Heart left ventricle (tissue), 16 donors: Measurements from ENCODE around the gene RNF215. TPM values are rescaled to one million over a fixed set of nuclear protein-coding genes. Genes with fewer than 3 reads are reported as not detected.

Experiments
- ATAC-seq, 4 donors: fragments of 200-7000 bp; cut with Tn5 transposase; one replicate each; pipeline ENCODE4 v1.9.1; 2020 to 2022; ENCODE audit warnings: moderate library complexity in 4 of 4, mild to moderate bottlenecking in 3 of 4, moderate number of reproducible peaks in 1 of 4
- DNase-seq, 5 donors: peaks; one replicate each; pipeline ENCODE4 v3.0.0-alpha.2; 2020
- H3K27ac ChIP-seq, 12 donors: fragments of 200-600 bp; sonication (generic) in 4 of 12; one replicate each; pipeline versions ENCODE4 v1.5.0 to v1.8.0; 2016 to 2022; ENCODE audit warnings: mild to moderate bottlenecking in 2 of 12
- H3K27me3 ChIP-seq, 9 donors: fragments of 200-600 bp; sonication (generic) in 2 of 9; one replicate each; pipeline versions ENCODE4 v1.5.1 to v1.8.0; 2016 to 2022; ENCODE audit warnings: mild to moderate bottlenecking in 3 of 9
- H3K36me3 ChIP-seq, 9 donors: fragments of 200-600 bp; sonication (generic) in 2 of 9; one replicate each; pipeline versions ENCODE4 v1.5.0 to v1.8.0; 2018 to 2022; ENCODE audit warnings: mild to moderate bottlenecking in 2 of 9
- H3K4me1 ChIP-seq, 12 donors: fragments of 200-600 bp; sonication (generic) in 4 of 12; one replicate each; pipeline versions ENCODE4 v1.5.0 to v1.8.0; 2016 to 2022; ENCODE audit warnings: mild to moderate bottlenecking in 3 of 12
- H3K4me3 ChIP-seq, 12 donors: fragments of 200-600 bp; sonication (generic) in 4 of 12; one replicate each; pipeline versions ENCODE4 v1.5.0 to v1.8.0; 2017 to 2022; ENCODE audit warnings: mild to moderate bottlenecking in 9 of 12, moderate library complexity in 4 of 12
- H3K9me3 ChIP-seq, 12 donors: fragments of 200-600 bp; sonication (generic) in 4 of 12; one replicate each; pipeline versions ENCODE4 v1.5.0 to v1.8.0; 2016 to 2022; ENCODE audit warnings: mild to moderate bottlenecking in 1 of 12
- POLR2A ChIP-seq, 2 donors: fragments of 450-650 bp; IDR thresholded peaks; one replicate each; pipeline ENCODE4 v1.6.1; 2017; ENCODE audit warnings: antibody characterized with exemption in 2 of 2, mild to moderate bottlenecking in 2 of 2, moderate library complexity in 2 of 2
- WGBS, 4 donors: extraction: QIAGEN DNeasy Blood & Tissue Kit in 2 of 4; methylation state at CpG; one replicate each; pipeline versions ENCODE4 v1.1.5 to v1.1.7; 2013 to 2018; 5-methylcytosine and 5-hydroxymethylcytosine counted together
- intact Hi-C, 10 donors: fragments of 100-400 bp; cut with DNase I; formaldehyde crosslinking; loops; one replicate each; pipeline versions ENCODE4 v1.11.1 to v1.14.2; 2022
- polyA plus RNA-seq, 2 donors: library from polyadenylated mRNA; stranded (reverse); fragments of 200-250 nt; gene quantifications; one replicate each; pipeline ENCODE4 v1.2.3, GENCODE V29; 2013
- total RNA-seq, 9 donors: library from RNA; depleted of rRNA in 2 of 9; stranded (reverse); fragments of >200 nt in 2 of 9; fragmentation: NEBNext Ultra II Directional in 3 of 9; extraction: Animal tissue kit (Norgen Biotek cat#: 25700) in 3 of 9; gene quantifications; one replicate each; pipeline versions ENCODE4 v1.1.0 to v1.2.4, GENCODE V29; 2016 to 2023
- TF ChIP-seq, protein P1 (sequence below), 12 donors: fragments of 200-600 bp; sonication (generic) in 4 of 12; IDR thresholded peaks; one replicate each; pipeline versions ENCODE4 v1.5.0 to v1.8.0; 2018 to 2022; ENCODE audit warnings: antibody characterized with exemption in 12 of 12, mild to moderate bottlenecking in 5 of 12
- donor health status: ischemic (EF 13 %, LVEDD 7.1; RV severe dilation, severe dysfunction).
- donor health status: healthy with polysubstance abuse.
- donor health status: DM: no; HTN: yes; CAD: no.
- donor health status: DM: no; HTN: no; CAD: no.
- donor health status: ischemic (EF 25% LVEDD 6.9; RV normal size, moderate dysfunction).
- donor health status: ischemic (EF 25% LVEDD 5.7; RV mildly dilated, moderate dysfunction).
- donor health status: healthy.
- donor health status: DM: yes; HTN: yes; CAD: no.
- donor health status: ischemic (EF 35%, LVEDD 5.7; RV mildly dilated, moderate dysfunction).
- donor health status: nonischemic (EF 11% LVEDD 7.7; RV severe dilation, severe dysfunction).
- donor health status: DM: yes; HTN: yes; CAD: no.
- donor health status: PGD.
- donor health status: ischemic (EF 29% LVEDD 5.4; RV normal size, mild dysfunction).
- donor health status: nonischemic (EF 23%, LVEDD 6.1; RV moderate dilation, normal function).

Gene RNF215
- total and polyA plus RNA-seq, 11 donors, result 3.3 to 12.2 (median 6.7) TPM

GRCh38 chr22:30347255-30347892 is 39.8 kb downstream of the RNF215 start:
- Histone ChIP-seq H3K4me1 (peaks cover 0 to 18% (median 3%) of the 10 kb centered on the region in 12 donors), H3K36me3 (peaks cover 3 to 100% (median 98%) of the 10 kb centered on the region in 9 donors), H3K4me3 (no peak overlapping the region), H3K27ac (no peak overlapping the region), H3K27me3 (no peaks in the 10 kb centered on the region), H3K9me3 (no peaks in the 10 kb centered on the region)
- intact Hi-C loops, result no loop called here
- no peak for DNase-seq
- TF ChIP-seq, protein P1, sequence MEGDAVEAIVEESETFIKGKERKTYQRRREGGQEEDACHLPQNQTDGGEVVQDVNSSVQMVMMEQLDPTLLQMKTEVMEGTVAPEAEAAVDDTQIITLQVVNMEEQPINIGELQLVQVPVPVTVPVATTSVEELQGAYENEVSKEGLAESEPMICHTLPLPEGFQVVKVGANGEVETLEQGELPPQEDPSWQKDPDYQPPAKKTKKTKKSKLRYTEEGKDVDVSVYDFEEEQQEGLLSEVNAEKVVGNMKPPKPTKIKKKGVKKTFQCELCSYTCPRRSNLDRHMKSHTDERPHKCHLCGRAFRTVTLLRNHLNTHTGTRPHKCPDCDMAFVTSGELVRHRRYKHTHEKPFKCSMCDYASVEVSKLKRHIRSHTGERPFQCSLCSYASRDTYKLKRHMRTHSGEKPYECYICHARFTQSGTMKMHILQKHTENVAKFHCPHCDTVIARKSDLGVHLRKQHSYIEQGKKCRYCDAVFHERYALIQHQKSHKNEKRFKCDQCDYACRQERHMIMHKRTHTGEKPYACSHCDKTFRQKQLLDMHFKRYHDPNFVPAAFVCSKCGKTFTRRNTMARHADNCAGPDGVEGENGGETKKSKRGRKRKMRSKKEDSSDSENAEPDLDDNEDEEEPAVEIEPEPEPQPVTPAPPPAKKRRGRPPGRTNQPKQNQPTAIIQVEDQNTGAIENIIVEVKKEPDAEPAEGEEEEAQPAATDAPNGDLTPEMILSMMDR (IDR thresholded peaks at IDR 0.05), result no peak
- TF ChIP-seq POLR2A (IDR thresholded peaks at IDR 0.05), result no peak
- 73 to 80% (median 78%) methylated on average over 5 of the region's 5 CpGs for WGBS, 4 donors
- ATAC-seq, result no peak

DNA sequence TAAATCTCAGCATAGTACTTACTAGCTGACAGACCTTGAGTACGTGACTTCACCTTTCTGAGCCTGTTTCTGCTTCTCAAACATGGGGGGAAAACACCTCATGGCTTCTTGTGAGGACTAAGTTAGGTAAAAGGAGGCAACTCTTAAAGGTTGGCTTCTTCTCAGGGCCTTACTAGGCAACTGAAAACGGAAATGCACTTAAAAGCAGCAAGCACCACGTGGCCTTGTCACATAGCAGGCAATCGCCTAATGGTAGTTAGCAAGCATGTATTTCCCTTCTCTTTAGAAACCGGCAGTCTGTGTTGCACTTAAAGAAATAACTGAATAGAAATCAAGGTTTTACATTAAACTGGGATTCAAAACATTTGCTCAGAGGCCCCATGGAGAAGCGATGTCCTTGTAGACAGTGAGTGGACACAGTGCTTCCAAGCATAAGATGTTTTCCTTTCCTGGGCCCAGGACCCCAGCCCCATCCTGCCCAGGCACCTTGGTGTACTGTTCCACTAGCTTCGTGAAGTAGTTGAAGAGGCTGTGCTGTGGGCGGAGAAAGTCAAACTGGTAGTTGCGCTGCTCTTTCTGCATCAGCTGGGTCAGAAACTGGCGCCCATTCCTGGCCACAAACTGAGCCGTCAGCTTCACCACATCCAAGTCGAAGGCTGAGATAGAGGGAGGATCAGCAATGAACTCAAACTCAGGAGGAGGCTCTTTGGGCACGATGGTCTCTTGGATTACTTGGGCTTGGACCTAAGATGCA is 42.6 kb downstream of the RNF215 start:
- no peak for ATAC-seq
- 90 to 96% (median 92%) methylated on average over 13 of the region's 13 CpGs for WGBS, 4 donors
- no peak overlapping the region for H3K27ac ChIP-seq
- TF ChIP-seq, protein P1 (IDR thresholded peaks at IDR 0.05), result no peak
- TF ChIP-seq POLR2A (IDR thresholded peaks at IDR 0.05), result no peak
- peaks cover 7 to 100% (median 98%) of the 10 kb centered on the region in 9 donors for H3K36me3 ChIP-seq
- H3K4me3 ChIP-seq, result no peak overlapping the region
- intact Hi-C loops, result loop anchor here in 1 of 10 donors (5.0 kb wide), 1 partner anchor 52 kb away; no protein-coding TSS in a partner anchor
- DNase-seq, result no peak
- no peaks in the 10 kb centered on the region for H3K9me3 ChIP-seq
- peaks cover 0 to 36% (median 20%) of the 10 kb centered on the region in 12 donors for H3K4me1 ChIP-seq
- no peaks in the 10 kb centered on the region for H3K27me3 ChIP-seq

DNA sequence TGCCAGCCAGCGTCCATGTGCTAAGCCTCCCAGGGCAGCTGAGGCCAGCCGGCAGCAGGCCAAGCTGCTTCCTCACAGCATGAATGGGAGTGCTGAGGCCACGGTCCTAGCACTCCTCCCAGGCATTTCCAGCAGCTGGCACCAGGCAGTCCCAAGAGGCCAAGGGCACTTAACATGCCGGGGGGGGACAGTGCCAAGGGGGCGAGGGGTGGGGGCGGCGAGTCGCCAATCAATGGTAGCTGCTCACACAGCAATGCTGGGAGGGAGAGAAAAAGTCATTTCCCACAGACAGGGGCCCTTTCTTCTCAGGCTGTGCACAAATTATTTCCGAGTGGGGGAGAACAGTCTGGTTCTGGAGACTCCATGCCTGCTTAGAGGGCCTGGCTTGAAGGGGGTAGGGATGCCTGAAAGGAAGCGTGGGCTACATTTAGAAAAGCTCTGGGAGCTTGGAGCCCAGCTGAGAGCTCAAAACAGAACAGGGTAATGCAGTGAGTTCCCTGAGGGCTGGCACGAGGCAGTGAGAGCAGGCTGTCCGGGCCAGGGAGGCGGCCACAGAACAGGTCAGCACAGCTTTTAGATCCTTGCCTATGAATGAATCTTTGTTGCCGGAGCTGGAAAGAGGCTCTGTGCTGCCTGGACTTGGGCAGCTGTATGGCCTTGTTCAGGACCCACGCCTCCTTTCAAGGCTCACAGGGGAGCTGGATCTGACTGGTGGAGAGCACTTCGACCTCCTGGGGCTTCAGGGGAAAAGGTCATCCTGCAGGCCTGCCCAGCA is 46.1 kb downstream of the RNF215 start:
- Histone ChIP-seq H3K27me3 (no peaks in the 10 kb centered on the region), H3K4me3 (no peak overlapping the region), H3K4me1 (peaks cover 0 to 50% (median 23%) of the 10 kb centered on the region in 12 donors), H3K9me3 (no peaks in the 10 kb centered on the region), H3K36me3 (peaks cover 7 to 100% (median 100%) of the 10 kb centered on the region in 9 donors), H3K27ac (peak overlapping the region in 8 of 12 donors; percentile 21 to 70 (median 58))
- peak; percentile 88 to 91 (median 90) for ATAC-seq
- 45 to 58% (median 50%) methylated on average over 10 to 16 of the region's 16 CpGs for WGBS, 4 donors
- TF ChIP-seq, protein P1 (IDR thresholded peaks at IDR 0.05), result no peak
- no peak for TF ChIP-seq POLR2A (IDR thresholded peaks at IDR 0.05)
- intact Hi-C loops, result loop anchor here in 1 of 10 donors (5.0 kb wide), 1 partner anchor 49 kb away; no protein-coding TSS in a partner anchor
- DNase-seq, result peak; percentile 72 to 87 (median 82)
